Measurements from ENCODE around the gene TMEM183A. TPM values are rescaled to one million over a fixed set of nuclear protein-coding genes. Genes with fewer than 3 reads are reported as not detected.

The TMEM183A gene
- total RNA-seq, 3 donors from 2014 or later = 73.9 to 108 (median 93.2) TPM

DNA sequence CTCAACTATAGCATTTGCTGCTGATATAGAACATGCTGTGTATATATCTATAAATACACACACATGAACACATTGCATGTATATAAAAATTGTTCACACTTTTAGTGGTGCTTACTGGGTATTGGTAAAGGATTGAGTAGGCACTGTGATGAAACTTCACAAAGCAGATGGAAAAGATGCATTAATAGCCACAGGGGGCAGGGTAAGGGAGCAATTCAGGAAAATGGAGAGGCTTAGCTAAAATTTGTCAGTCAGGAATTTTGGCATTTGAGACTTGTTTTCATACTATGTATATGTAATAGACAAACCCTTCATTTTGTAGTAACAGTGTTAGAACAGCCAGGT, 18.5 kb downstream of the TMEM183A start:
- DNase-seq (no peak), ATAC-seq (no peak)
- Histone ChIP-seq H3K4me1 (ENCODE audit: low read depth) (peaks cover 7% of the 10 kb centered on the region), H3K9me3 (no peaks in the 10 kb centered on the region), H3K4me3 (no peak overlapping the region), H3K36me3 (ENCODE audit: low read depth) (peaks cover 13% of the 10 kb centered on the region)
- intact Hi-C loops (cut with DNase I, micrococcal nuclease) = no loop called here
- no peak for TF ChIP-seq CTCF (IDR thresholded peaks at IDR 0.05)

DNA sequence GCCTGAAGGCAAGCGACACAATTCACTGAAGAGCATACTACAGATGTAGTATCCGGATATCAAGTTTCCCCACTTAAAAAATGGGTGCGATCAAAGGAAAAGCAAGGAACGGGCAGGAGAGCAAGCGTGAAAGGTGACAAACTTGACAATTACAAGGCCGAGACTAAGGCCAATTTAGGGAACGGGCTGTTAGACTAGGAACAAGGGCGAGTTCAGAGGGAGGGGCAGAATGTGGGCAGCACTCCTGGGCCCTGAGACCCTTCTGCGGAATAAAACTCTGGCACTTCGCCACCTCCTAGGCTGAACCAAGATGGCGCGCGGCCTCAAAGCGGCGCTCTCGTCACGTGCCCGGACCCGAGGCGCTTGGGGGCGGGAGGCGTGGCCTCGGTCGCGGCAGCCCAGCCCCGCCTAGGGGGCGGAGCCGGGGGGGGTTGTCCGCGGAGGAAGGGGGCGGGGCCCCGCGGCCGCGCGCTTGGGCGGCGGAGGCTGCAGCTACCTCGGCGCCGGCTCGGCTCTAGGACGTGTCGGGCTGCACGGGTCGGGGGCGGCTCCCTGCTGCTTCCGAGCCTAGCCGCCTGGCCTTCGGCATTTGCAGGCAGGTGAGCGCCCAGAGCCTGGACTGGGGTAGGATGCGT, 19.0 kb downstream of the TMEM183A start, which contains the start of gene PPFIA4:
Gene PPFIA4 (plus strand): TSS at position 461 of the 635 bp plus-strand sequence. CDS start 12,518 bp downstream, outside the sequence.
- ATAC-seq (peak; percentile 99), DNase-seq (peak; percentile 87 to 93 (median 88))
- peaks cover 7% of the 10 kb centered on the region for H3K4me1 ChIP-seq (ENCODE audit: low read depth)
- H3K36me3 ChIP-seq (ENCODE audit: low read depth) = peaks cover 11% of the 10 kb centered on the region
- no peak within 1 kb of the TSS for H3K4me3 ChIP-seq
- no peaks in the 10 kb centered on the region for H3K9me3 ChIP-seq
- TF ChIP-seq CTCF (IDR thresholded peaks at IDR 0.05) = no peak
- intact Hi-C loops (cut with DNase I, micrococcal nuclease) = no loop called here

DNA sequence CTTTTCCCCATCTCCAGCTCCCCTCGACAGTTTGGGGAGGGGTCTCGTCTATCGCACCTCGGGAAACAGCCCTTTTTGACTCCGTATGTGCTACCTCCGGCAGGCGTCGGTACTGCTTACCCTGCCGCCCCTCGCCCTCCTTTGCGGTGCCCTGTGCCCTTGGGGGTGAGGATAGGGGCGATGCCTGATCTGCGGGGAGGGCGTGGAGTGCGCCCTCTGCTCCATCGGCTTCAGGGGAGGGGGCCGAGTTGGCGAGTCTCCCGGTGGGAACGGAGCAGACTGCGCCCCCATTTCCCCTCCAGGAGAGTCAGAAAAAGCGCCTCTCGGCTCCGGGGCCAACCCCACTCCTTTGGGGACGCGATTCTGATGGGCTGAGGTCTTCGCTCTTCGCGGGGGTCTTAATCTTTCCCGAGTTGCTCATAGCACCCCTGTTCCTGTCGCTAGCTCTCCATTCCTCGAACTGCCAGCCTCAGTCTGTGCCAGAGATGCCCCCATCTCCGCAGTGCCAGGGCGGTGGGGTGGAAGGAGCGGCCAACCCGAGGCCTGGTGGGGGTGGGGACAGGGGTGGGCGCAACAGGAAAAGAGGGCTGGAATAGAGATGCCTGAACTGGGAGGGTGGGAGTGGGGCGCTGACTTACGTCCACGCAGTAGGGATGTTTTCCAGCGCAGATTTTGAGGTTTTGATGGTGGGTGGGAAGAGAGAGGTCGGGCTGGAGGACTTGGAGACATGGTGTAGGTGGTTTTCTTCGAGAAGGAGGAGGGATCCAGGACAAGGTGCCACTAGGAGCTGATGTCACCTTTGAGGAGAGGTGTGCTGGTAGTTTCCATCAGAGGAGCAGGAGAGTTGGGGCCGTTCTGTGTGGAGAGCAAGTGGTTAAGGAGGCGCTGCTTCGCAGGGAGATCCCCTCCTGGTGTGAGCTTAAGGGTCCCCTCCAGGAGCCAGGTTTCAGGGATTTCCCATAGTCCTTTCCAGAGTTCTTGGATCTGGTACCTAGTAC, 19.8 kb downstream of the TMEM183A start:
- H3K4me1 ChIP-seq (ENCODE audit: low read depth) = peaks cover 7% of the 10 kb centered on the region
- TF ChIP-seq CTCF (IDR thresholded peaks at IDR 0.05) = no peak
- peak in 1 of 3 donors; percentile 52 for DNase-seq
- H3K9me3 ChIP-seq = no peaks in the 10 kb centered on the region
- H3K4me3 ChIP-seq = no peak overlapping the region
- intact Hi-C loops (cut with DNase I, micrococcal nuclease) = no loop called here
- peaks cover 2% of the 10 kb centered on the region for H3K36me3 ChIP-seq (ENCODE audit: low read depth)
- ATAC-seq = peak; percentile 5

- no peak for TF ChIP-seq CTCF (IDR thresholded peaks at IDR 0.05)
- no peak overlapping the region for H3K4me3 ChIP-seq
- no peaks in the 10 kb centered on the region for H3K9me3 ChIP-seq
- no peak for ATAC-seq
- no peaks in the 10 kb centered on the region for H3K36me3 ChIP-seq (ENCODE audit: low read depth)
- peaks cover 7% of the 10 kb centered on the region for H3K4me1 ChIP-seq (ENCODE audit: low read depth)
- DNase-seq = no peak
- intact Hi-C loops (cut with DNase I, micrococcal nuclease) = no loop called here
These were observed 21.1 kb downstream of the TMEM183A start for GRCh38 chr1:203028067-203028783.

- no peak for DNase-seq
- no peak for TF ChIP-seq CTCF (IDR thresholded peaks at IDR 0.05)
These were observed 21.8 kb downstream of the TMEM183A start for GRCh38 chr1:203028784-203029553.

More at GRCh38 chr1:203028784-203029553, 21.8 kb downstream of the TMEM183A start:
- ATAC-seq = no peak
- Histone ChIP-seq H3K4me1 (ENCODE audit: low read depth) (peaks cover 7% of the 10 kb centered on the region), H3K9me3 (no peaks in the 10 kb centered on the region), H3K36me3 (ENCODE audit: low read depth) (no peaks in the 10 kb centered on the region), H3K4me3 (no peak overlapping the region)
- intact Hi-C loops (cut with DNase I, micrococcal nuclease) = no loop called here

Measured in mucosa of descending colon (tissue), 3 donors.